Endometrium (tissue), 2 donors: ENCODE data around the gene COPG2.
"Not testable (repeated sequence)": the region's sequence is repeated elsewhere in the genome, so short reads cannot be mapped to it uniquely, and the experiment has no call there.

Experiments
- FAIRE-seq: peaks from 2 replicates; lab custom pipeline; 2012; peaks lifted over from hg19 to GRCh38; lab: Jason Lieb, UNC
- donor health status: control.
- donor health status: control.

The COPG2 gene

GRCh38 chr7:130649004-130649790 lies 19.4 kb downstream of the COPG2 start:
- no peak for FAIRE-seq

GRCh38 chr7:130648580-130648979 lies 20.0 kb downstream of the COPG2 start:
- FAIRE-seq: no peak

- no peak for FAIRE-seq
Measured at GRCh38 chr7:130642383-130642782, 26.2 kb downstream of the COPG2 start.

- FAIRE-seq: no peak
Measured at GRCh38 chr7:130641497-130641896, 27.1 kb downstream of the COPG2 start.

DNA sequence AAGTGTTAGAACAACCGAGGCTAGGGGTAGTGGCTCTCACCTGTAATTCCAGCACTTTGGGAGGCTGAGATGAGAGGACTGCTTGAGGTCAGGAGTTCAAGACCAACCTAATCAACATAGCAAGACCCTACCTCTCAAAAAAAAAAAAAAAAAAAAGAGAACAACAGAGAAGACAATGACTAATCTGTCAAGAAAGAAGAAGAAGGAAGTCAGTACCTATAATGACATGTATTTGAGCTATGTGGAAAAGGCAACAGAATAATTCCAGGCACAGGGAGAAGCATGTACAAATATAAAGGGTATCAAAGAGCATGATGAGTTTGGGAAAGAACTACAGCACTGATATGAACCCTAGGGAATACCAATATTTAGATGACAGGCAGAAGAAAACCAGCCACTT lies 27.5 kb downstream of the COPG2 start:
- no peak for FAIRE-seq

GRCh38 chr7:130639388-130639787 lies 29.2 kb downstream of the COPG2 start:
- no peak for FAIRE-seq

GRCh38 chr7:130632111-130632510 lies 36.4 kb downstream of the COPG2 start:
- no peak for FAIRE-seq

GRCh38 chr7:130628901-130629300 lies 39.6 kb downstream of the COPG2 start:
- FAIRE-seq: no peak

- peak; percentile 12 for FAIRE-seq
Measured at GRCh38 chr7:130627775-130628174, 40.8 kb downstream of the COPG2 start.

DNA sequence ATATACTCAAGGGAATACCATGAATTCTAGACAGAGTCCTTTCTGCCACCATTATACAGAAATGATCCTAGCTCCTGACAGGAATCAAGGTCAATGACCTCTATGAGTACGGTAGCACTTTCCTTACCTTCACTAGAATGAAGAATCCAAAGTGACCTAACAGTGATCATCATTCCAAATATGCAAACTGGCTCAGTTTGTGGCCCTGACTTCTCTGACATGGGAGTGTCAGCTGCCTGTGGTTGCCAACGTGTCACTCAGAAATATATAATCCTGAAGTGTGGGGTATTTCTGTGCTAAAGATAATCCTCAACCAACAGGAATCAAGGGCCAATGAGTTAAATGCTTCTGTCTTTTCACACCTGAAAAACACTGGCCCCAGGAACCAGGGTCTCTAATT lies 45.7 kb downstream of the COPG2 start:
- FAIRE-seq: no peak

DNA sequence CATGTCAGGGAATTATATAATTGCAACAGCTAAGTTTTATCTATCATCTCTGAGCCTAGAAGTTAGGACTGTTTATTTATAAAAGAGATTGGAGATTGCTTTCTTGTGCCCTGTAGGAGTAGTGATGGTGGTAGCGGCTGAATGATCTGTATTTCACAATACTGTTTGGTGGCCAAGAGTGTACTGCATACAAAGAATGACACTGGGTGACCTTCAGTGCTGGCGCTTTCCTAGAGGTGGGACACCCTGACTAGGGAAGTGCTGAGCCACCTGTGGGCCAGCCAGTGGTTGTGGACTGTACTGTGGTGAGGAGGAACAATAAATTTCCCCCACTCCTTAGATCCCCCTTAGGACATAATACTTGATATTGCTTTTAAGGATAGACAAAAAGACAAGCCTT lies 53.0 kb downstream of the COPG2 start:
- no peak for FAIRE-seq

GRCh38 chr7:130614449-130614848 lies 54.1 kb downstream of the COPG2 start:
- FAIRE-seq: no peak

DNA sequence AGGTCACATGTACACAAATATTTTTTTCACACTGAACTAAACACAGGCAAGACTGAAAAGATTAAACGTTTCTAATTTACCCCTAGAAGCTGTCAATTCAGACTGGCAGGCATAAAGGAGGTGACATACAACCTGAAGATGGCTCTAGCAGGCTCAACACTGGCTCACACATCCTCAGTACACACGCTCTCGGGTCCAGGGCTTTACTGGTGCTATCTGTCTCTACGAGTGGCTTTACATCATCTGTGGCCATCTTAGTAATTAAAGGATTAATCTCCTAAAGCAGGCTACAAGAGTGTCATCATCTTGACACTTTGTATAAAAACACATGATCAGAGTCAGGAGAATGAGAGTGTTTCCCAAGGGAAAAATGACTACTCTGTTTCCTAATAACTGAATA lies 57.3 kb downstream of the COPG2 start:
- no peak for FAIRE-seq

GRCh38 chr7:130607066-130607465 lies 61.5 kb downstream of the COPG2 start:
- FAIRE-seq: not testable (repeated sequence)

- no peak for FAIRE-seq
Measured at GRCh38 chr7:130606161-130606560, 62.4 kb downstream of the COPG2 start.

GRCh38 chr7:130598056-130598455 lies 70.5 kb downstream of the COPG2 start:
- no peak for FAIRE-seq

GRCh38 chr7:130595986-130596385 lies 72.6 kb downstream of the COPG2 start:
- FAIRE-seq: no peak

GRCh38 chr7:130593033-130593432 lies 75.5 kb downstream of the COPG2 start:
- FAIRE-seq: no peak

- FAIRE-seq: not testable (repeated sequence)
Measured at GRCh38 chr7:130591464-130591863, 77.1 kb downstream of the COPG2 start.

- FAIRE-seq: not testable (repeated sequence)
Measured at GRCh38 chr7:130585932-130586331, 82.6 kb downstream of the COPG2 start.

DNA sequence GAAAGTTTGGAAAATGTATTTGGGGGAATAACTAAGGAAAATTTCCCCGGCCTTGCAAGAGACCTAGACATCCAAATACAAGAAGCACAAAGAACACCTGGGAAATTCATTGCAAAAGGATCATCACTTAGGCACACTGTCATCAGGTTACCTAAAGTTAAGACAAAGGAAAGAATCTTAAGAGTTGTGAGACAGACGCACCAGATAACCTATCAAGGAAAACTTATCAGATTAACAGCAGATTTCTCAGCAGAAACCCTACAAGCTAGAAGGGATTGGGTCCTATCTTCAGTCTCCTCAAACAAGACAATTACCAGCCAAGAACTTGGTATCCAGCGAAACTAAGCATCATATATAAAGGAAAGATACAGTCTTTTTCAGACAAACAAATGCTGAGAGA lies 93.4 kb downstream of the COPG2 start:
- FAIRE-seq: not testable (repeated sequence)

DNA sequence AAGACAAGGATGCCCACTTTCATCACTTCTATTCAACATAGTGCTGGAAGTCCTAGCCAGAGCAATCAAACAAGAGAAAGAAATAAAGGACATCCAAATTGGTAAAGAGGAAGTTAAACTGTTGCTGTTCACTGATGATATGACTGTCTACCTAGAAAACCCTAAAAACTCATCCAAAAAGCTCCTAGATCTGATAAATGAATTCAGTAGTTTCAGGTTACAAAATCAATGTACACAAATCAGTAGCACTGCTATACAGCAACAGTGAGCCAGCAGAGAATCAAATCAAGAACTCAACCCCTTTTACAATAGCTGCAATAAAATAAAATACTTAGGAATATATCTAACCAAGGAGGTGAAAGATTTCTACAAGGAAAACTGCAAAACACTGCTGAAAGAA lies 98.4 kb downstream of the COPG2 start:
- FAIRE-seq: not testable (repeated sequence)

DNA sequence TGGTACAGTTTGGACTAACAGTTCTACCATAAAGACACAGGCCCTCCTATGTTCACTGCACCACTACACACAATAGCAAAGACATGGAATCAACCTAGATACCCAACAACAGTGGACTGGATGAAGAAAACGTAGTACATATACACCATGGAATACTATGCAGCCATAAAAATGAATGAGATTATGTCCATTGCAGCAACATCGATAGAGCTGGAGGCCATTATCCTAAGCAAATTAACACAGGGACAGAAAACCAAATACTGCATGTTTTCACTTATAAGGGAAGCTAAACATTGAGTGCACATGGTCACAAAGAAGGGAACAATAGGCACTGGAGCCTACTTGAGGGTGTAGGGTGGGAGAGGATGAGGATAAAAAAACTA lies 101.7 kb downstream of the COPG2 start:
- FAIRE-seq: no peak

GRCh38 chr7:130566168-130566897 lies 102.2 kb downstream of the COPG2 start:
- FAIRE-seq: no peak
